Endothelial cell (in vitro differentiated cells): ENCODE results near the gene OSBPL10. TPM values are rescaled to one million over a fixed set of nuclear protein-coding genes. Genes with fewer than 3 reads are reported as not detected.
"Not testable (repeated sequence)": the region's sequence is repeated elsewhere in the genome, so short reads cannot be mapped to it uniquely, and the experiment has no call there.

ENCODE experiments used
- DNase-seq: peaks from one replicate; pipeline ENCODE4 v3.0.0; 2021; ENCODE audit warnings: low spot score
- H3K27ac Mint-ChIP-seq: one replicate; pipeline ENCODE4 v1.8.0; 2021; ENCODE audit warnings: mixed read lengths, inconsistent platforms; ENCODE audit not compliant: unreplicated experiment
- H3K27me3 Mint-ChIP-seq: one replicate; pipeline ENCODE4 v1.8.0; 2021; ENCODE audit warnings: mild to moderate bottlenecking, moderate library complexity, mixed read lengths, inconsistent platforms; ENCODE audit not compliant: unreplicated experiment
- H3K36me3 Mint-ChIP-seq: one replicate; pipeline ENCODE4 v1.8.0; 2021; ENCODE audit warnings: mild to moderate bottlenecking, low read depth, mixed read lengths, inconsistent platforms; ENCODE audit not compliant: unreplicated experiment
- H3K4me1 Mint-ChIP-seq: one replicate; pipeline ENCODE4 v1.8.0; 2021; ENCODE audit warnings: mild to moderate bottlenecking, mixed read lengths, inconsistent platforms; ENCODE audit not compliant: unreplicated experiment
- H3K4me3 Mint-ChIP-seq: one replicate; pipeline ENCODE4 v1.8.0; 2021; ENCODE audit warnings: mild to moderate bottlenecking, mixed read lengths, inconsistent platforms; ENCODE audit not compliant: unreplicated experiment
- H3K9me3 Mint-ChIP-seq: one replicate; pipeline ENCODE4 v1.8.0; 2021; ENCODE audit warnings: mixed read lengths, inconsistent platforms; ENCODE audit not compliant: unreplicated experiment
- CTCF ChIP-seq: fragments of 200-600 bp; sonication (generic); IDR thresholded peaks from one replicate; pipeline ENCODE4 v1.5.0; 2021; ENCODE audit warnings: antibody characterized with exemption; ENCODE audit not compliant: unreplicated experiment
- total RNA-seq: library from RNA; stranded (reverse); fragmentation: NEBNext Ultra II Directional; extraction: Animal tissue kit (Norgen Biotek cat#: 25700); gene quantifications from one replicate; pipeline ENCODE4 v1.2.1, GENCODE V29; 2021; ENCODE audit not compliant: unreplicated experiment

The OSBPL10 gene
- total RNA-seq, 1 donor from 2014 or later, result 61.0 TPM

GRCh38 chr3:31999907-32000439, 18.9 kb upstream of the OSBPL10 start:
- no peak for TF ChIP-seq CTCF
- H3K27ac Mint-ChIP-seq, result no peak overlapping the region
- peaks cover 8% of the 10 kb centered on the region for H3K4me1 Mint-ChIP-seq
- DNase-seq, result no peak
- no peaks in the 10 kb centered on the region for H3K9me3 Mint-ChIP-seq
- H3K36me3 Mint-ChIP-seq, result no peaks in the 10 kb centered on the region
- H3K4me3 Mint-ChIP-seq, result no peak overlapping the region
- no peaks in the 10 kb centered on the region for H3K27me3 Mint-ChIP-seq

- DNase-seq, result no peak
- TF ChIP-seq CTCF, result no peak
- no peak overlapping the region for H3K4me3 Mint-ChIP-seq
- H3K27me3 Mint-ChIP-seq, result no peaks in the 10 kb centered on the region
- no peak overlapping the region for H3K27ac Mint-ChIP-seq
- peaks cover 4% of the 10 kb centered on the region for H3K4me1 Mint-ChIP-seq
- no peaks in the 10 kb centered on the region for H3K9me3 Mint-ChIP-seq
- H3K36me3 Mint-ChIP-seq, result no peaks in the 10 kb centered on the region
Observed at GRCh38 chr3:31997500-31997899, 16.4 kb upstream of the OSBPL10 start.

- H3K4me1 Mint-ChIP-seq, result peaks cover 4% of the 10 kb centered on the region
- H3K27me3 Mint-ChIP-seq, result no peaks in the 10 kb centered on the region
- no peak overlapping the region for H3K27ac Mint-ChIP-seq
- H3K36me3 Mint-ChIP-seq, result no peaks in the 10 kb centered on the region
- no peak for TF ChIP-seq CTCF
- H3K4me3 Mint-ChIP-seq, result no peak overlapping the region
- DNase-seq, result no peak
- H3K9me3 Mint-ChIP-seq, result no peaks in the 10 kb centered on the region
Observed at GRCh38 chr3:31996195-31996594, 15.1 kb upstream of the OSBPL10 start.

- not testable (repeated sequence) for H3K36me3 Mint-ChIP-seq, H3K9me3 Mint-ChIP-seq, H3K4me3 Mint-ChIP-seq, H3K4me1 Mint-ChIP-seq, DNase-seq, H3K27ac Mint-ChIP-seq, H3K27me3 Mint-ChIP-seq
Observed at GRCh38 chr3:31995026-31995425, 14.0 kb upstream of the OSBPL10 start.

GRCh38 chr3:31993843-31994242, 12.8 kb upstream of the OSBPL10 start:
- H3K4me1 Mint-ChIP-seq, result no peaks in the 10 kb centered on the region
- no peaks in the 10 kb centered on the region for H3K27me3 Mint-ChIP-seq
- no peak for TF ChIP-seq CTCF
- H3K36me3 Mint-ChIP-seq, result no peaks in the 10 kb centered on the region
- H3K4me3 Mint-ChIP-seq, result no peak overlapping the region
- H3K9me3 Mint-ChIP-seq, result no peaks in the 10 kb centered on the region
- DNase-seq, result no peak
- H3K27ac Mint-ChIP-seq, result no peak overlapping the region

GRCh38 chr3:31992995-31993394, 11.9 kb upstream of the OSBPL10 start:
- not testable (repeated sequence) for H3K36me3 Mint-ChIP-seq, H3K27me3 Mint-ChIP-seq

More at GRCh38 chr3:31992995-31993394, 11.9 kb upstream of the OSBPL10 start:
- not testable (repeated sequence) for DNase-seq, H3K27ac Mint-ChIP-seq, H3K4me3 Mint-ChIP-seq, H3K9me3 Mint-ChIP-seq, H3K4me1 Mint-ChIP-seq
